ENCODE data around the gene TFE3.

Gene TFE3

GRCh38 chrX:49060914-49061313, 17.8 kb upstream of the TFE3 start:
- no peak for DNase-seq

GRCh38 chrX:49059681-49060085, 16.5 kb upstream of the TFE3 start:
- DNase-seq: no peak

GRCh38 chrX:49059201-49059600, 16.0 kb upstream of the TFE3 start:
- no peak for DNase-seq

GRCh38 chrX:49058794-49059193, 15.6 kb upstream of the TFE3 start, which contains the start of gene CCDC120:
Gene CCDC120 (plus strand): TSS chrX:49058999. CDS start chrX:49062042, 3,043 bp downstream.
- no peak for DNase-seq

GRCh38 chrX:49054073-49054762, 11.1 kb upstream of the TFE3 start:
- DNase-seq: no peak

- peak; percentile 59 to 61 for DNase-seq
Measured at GRCh38 chrX:49053223-49054072, 10.3 kb upstream of the TFE3 start.

GRCh38 chrX:49043987-49044281, 777 bp upstream of the TFE3 start:
- no peak for DNase-seq

GRCh38 chrX:49042581-49043219, 457 bp downstream of the TFE3 start:
- DNase-seq: no peak

GRCh38 chrX:49041744-49042580, 1.2 kb downstream of the TFE3 start:
- no peak for DNase-seq

GRCh38 chrX:49040376-49040955, 2.7 kb downstream of the TFE3 start:
- no peak for DNase-seq

- peak; percentile 53 to 58 for DNase-seq
Measured at GRCh38 chrX:49039598-49040375, 3.4 kb downstream of the TFE3 start.

- DNase-seq: no peak
Measured at GRCh38 chrX:49037883-49038475, 5.2 kb downstream of the TFE3 start.

- no peak for DNase-seq
Measured at GRCh38 chrX:49030283-49030682, 12.9 kb downstream of the TFE3 start.

GRCh38 chrX:49029876-49030275, 13.3 kb downstream of the TFE3 start:
- no peak for DNase-seq

- DNase-seq: no peak
Measured at GRCh38 chrX:49019599-49020249, 23.4 kb downstream of the TFE3 start.

- no peak for DNase-seq
Measured at GRCh38 chrX:49019050-49019449, 24.1 kb downstream of the TFE3 start.

GRCh38 chrX:49003696-49004095, 39.5 kb downstream of the TFE3 start:
- no peak for DNase-seq

GRCh38 chrX:49002091-49002935, 40.8 kb downstream of the TFE3 start, which contains the start of gene GRIPAP1:
Gene GRIPAP1 (minus strand): TSS chrX:49002264. CDS start chrX:49002229, 35 bp downstream.
- peak; percentile 74 to 81 for DNase-seq

- peak; percentile 34 to 37 for DNase-seq
Measured at GRCh38 chrX:49001521-49002090, 41.6 kb downstream of the TFE3 start.

Data from activated CD4-positive, alpha-beta T cell treated with anti-CD3 and anti-CD28 coated beads for 4 hours (primary cell).